Tibial nerve (tissue), 4 donors: Measurements from ENCODE around the gene PRSS50. TPM values are rescaled to one million over a fixed set of nuclear protein-coding genes. Genes with fewer than 3 reads are reported as not detected.

ENCODE experiments used
- DNase-seq, 2 donors: peaks; one replicate each; pipeline ENCODE4 v3.0.0-alpha.2; 2019; ENCODE audit warnings: low spot score in 2 of 2
- H3K27ac ChIP-seq, 4 donors: fragments of 200-600 bp; sonication (generic) in 3 of 4; one replicate each; pipeline ENCODE4 v1.5.1; 2017 to 2019; ENCODE audit warnings: mild to moderate bottlenecking in 1 of 4
- H3K27me3 ChIP-seq, 2 donors: fragments of 200-600 bp; sonication (generic) in 1 of 2; one replicate each; pipeline versions ENCODE4 v1.5.1 to v1.6.0; 2017 to 2019
- H3K36me3 ChIP-seq, 3 donors: fragments of 200-600 bp; sonication (generic); one replicate each; pipeline ENCODE4 v1.5.1; 2018 to 2019
- H3K4me1 ChIP-seq, 4 donors: fragments of 200-600 bp; sonication (generic) in 3 of 4; one replicate each; pipeline ENCODE4 v1.5.1; 2017 to 2019
- H3K4me3 ChIP-seq, 4 donors: fragments of 200-600 bp; sonication (generic) in 3 of 4; one replicate each; pipeline ENCODE4 v1.5.1; 2017 to 2019; ENCODE audit warnings: mild to moderate bottlenecking in 1 of 4, moderate library complexity in 1 of 4
- H3K9me3 ChIP-seq, 4 donors: fragments of 200-600 bp; sonication (generic) in 3 of 4; one replicate each; pipeline ENCODE4 v1.5.1; 2017 to 2019
- EP300 ChIP-seq, 2 donors: sonication (generic); formaldehyde crosslinking; IDR thresholded peaks; one replicate each; pipeline ENCODE4 v1.6.1; 2017; ENCODE audit warnings: antibody characterized with exemption in 2 of 2, mild to moderate bottlenecking in 1 of 2
- POLR2A ChIP-seq, 2 donors: fragments of 450-650 bp; IDR thresholded peaks; one replicate each; pipeline ENCODE4 v1.6.1; 2017; ENCODE audit warnings: antibody characterized with exemption in 2 of 2, mild to moderate bottlenecking in 2 of 2, moderate library complexity in 2 of 2
- WGBS, 2 donors: methylation state at CpG; one replicate each; pipeline ENCODE4 v1.1.5; 2018; 5-methylcytosine and 5-hydroxymethylcytosine counted together
- total RNA-seq, 4 donors: library from RNA; depleted of rRNA; stranded (reverse); fragments of >200 nt; gene quantifications; one replicate each; pipeline ENCODE4 v1.1.0, GENCODE V29; 2016
- TF ChIP-seq, protein P1 (sequence below), 5 experiments: fragments of 200-600 bp in 3 of 5; fragments of 450-650 bp in 2 of 5; sonication (generic) in 3 of 5; IDR thresholded peaks; one replicate each; pipeline ENCODE4 v1.5.1; 2016 to 2019; ENCODE audit warnings: antibody characterized with exemption in 5 of 5, mild to moderate bottlenecking in 3 of 5, moderate library complexity in 2 of 5

PRSS50 gene
- total RNA-seq, 4 donors from 2014 or later, result 0.22 to 0.42 TPM; not detected in 2

DNA sequence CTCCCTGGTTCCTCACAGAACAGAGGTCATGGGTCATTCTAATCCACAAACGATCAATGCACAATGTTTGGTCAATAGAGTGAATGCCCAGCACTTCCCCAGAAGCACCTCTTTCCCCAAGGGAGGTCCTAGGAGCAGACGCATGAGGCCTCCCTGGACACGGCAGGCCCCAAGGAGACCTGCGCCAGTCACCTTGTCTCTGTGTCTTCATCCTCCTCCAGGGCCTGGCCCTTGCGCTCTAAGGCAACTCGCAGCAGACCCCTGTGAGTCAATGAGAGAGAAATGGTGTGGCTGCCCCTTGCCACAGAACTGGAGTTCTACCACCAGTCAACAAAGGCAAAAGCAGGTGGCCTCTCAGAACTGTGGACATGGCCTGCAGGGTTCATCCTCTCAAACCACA is 42.2 kb downstream of the PRSS50 start:
- no peak for DNase-seq
- H3K36me3 ChIP-seq, result no peaks in the 10 kb centered on the region
- H3K27me3 ChIP-seq, result no peaks in the 10 kb centered on the region
- H3K4me1 ChIP-seq, result no peaks in the 10 kb centered on the region
- 69 to 77% methylated on average over 6 of the region's 6 CpGs for WGBS, 2 donors
- H3K9me3 ChIP-seq, result no peaks in the 10 kb centered on the region
- H3K4me3 ChIP-seq, result no peak overlapping the region
- no peak overlapping the region for H3K27ac ChIP-seq
- TF ChIP-seq EP300 (IDR thresholded peaks at IDR 0.05) (no peak), POLR2A (IDR thresholded peaks at IDR 0.05) (no peak)
- TF ChIP-seq, protein P1, sequence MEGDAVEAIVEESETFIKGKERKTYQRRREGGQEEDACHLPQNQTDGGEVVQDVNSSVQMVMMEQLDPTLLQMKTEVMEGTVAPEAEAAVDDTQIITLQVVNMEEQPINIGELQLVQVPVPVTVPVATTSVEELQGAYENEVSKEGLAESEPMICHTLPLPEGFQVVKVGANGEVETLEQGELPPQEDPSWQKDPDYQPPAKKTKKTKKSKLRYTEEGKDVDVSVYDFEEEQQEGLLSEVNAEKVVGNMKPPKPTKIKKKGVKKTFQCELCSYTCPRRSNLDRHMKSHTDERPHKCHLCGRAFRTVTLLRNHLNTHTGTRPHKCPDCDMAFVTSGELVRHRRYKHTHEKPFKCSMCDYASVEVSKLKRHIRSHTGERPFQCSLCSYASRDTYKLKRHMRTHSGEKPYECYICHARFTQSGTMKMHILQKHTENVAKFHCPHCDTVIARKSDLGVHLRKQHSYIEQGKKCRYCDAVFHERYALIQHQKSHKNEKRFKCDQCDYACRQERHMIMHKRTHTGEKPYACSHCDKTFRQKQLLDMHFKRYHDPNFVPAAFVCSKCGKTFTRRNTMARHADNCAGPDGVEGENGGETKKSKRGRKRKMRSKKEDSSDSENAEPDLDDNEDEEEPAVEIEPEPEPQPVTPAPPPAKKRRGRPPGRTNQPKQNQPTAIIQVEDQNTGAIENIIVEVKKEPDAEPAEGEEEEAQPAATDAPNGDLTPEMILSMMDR (IDR thresholded peaks at IDR 0.05), result no peak

GRCh38 chr3:46674031-46674845 is 43.4 kb downstream of the PRSS50 start:
- Histone ChIP-seq H3K4me3 (no peak overlapping the region), H3K27me3 (no peaks in the 10 kb centered on the region), H3K9me3 (no peaks in the 10 kb centered on the region), H3K4me1 (no peaks in the 10 kb centered on the region), H3K27ac (no peak overlapping the region), H3K36me3 (no peaks in the 10 kb centered on the region)
- WGBS, 2 donors, result 90 to 93% methylated on average over 12 of the region's 12 CpGs
- no peak for DNase-seq
- TF ChIP-seq, protein P1 (IDR thresholded peaks at IDR 0.05), result no peak
- no peak for TF ChIP-seq POLR2A (IDR thresholded peaks at IDR 0.05)
- no peak for TF ChIP-seq EP300 (IDR thresholded peaks at IDR 0.05)

- Histone ChIP-seq H3K27ac (no peak overlapping the region), H3K36me3 (no peaks in the 10 kb centered on the region), H3K4me1 (no peaks in the 10 kb centered on the region), H3K9me3 (no peaks in the 10 kb centered on the region), H3K27me3 (no peaks in the 10 kb centered on the region), H3K4me3 (no peak overlapping the region)
- no peak for TF ChIP-seq EP300 (IDR thresholded peaks at IDR 0.05)
- TF ChIP-seq POLR2A (IDR thresholded peaks at IDR 0.05), result no peak
- TF ChIP-seq, protein P1 (IDR thresholded peaks at IDR 0.05), result no peak
- 79 to 80% methylated on average over 10 of the region's 10 CpGs for WGBS, 2 donors
- DNase-seq, result no peak
These were observed 44.3 kb downstream of the PRSS50 start for GRCh38 chr3:46673151-46674030.

GRCh38 chr3:46672349-46672695 is 45.3 kb downstream of the PRSS50 start:
- Histone ChIP-seq H3K9me3 (no peaks in the 10 kb centered on the region), H3K4me1 (no peaks in the 10 kb centered on the region), H3K27me3 (no peaks in the 10 kb centered on the region), H3K36me3 (no peaks in the 10 kb centered on the region), H3K27ac (no peak overlapping the region), H3K4me3 (no peak overlapping the region)
- no peak for DNase-seq
- WGBS, 2 donors, result 88 to 90% methylated on average over 6 of the region's 6 CpGs
- TF ChIP-seq, protein P1 (IDR thresholded peaks at IDR 0.05), result no peak
- no peak for TF ChIP-seq POLR2A (IDR thresholded peaks at IDR 0.05)
- no peak for TF ChIP-seq EP300 (IDR thresholded peaks at IDR 0.05)
